IPS DF 4.7 (cell line): ENCODE results near the gene HAUS8.
"Not testable (repeated sequence)": the region's sequence is repeated elsewhere in the genome, so short reads cannot be mapped to it uniquely, and the experiment has no call there.

ENCODE experiments used
- DNase-seq: peaks from one replicate; pipeline ENCODE4 v3.0.0-alpha.2; 2013; ENCODE audit warnings: low spot score; ENCODE audit errors: extremely low read depth

The HAUS8 gene

GRCh38 chr19:17075035-17075863 lies at the start of gene HAUS8, which contains the start of gene MYO9B:
Gene HAUS8, minus strand, starts transcription at chr19:17075452. Its CDS starts 30 bp downstream, at chr19:17075422.
Gene MYO9B, plus strand, starts transcription at chr19:17075777. Its CDS starts 25,941 bp downstream, at chr19:17101718.
- DNase-seq: peak; percentile 87

GRCh38 chr19:17124025-17124424 lies 48.8 kb upstream of the HAUS8 start:
- DNase-seq: no peak

- DNase-seq: no peak
Measured at GRCh38 chr19:17123041-17123440, 47.8 kb upstream of the HAUS8 start.

GRCh38 chr19:17121736-17122293 lies 46.6 kb upstream of the HAUS8 start:
- no peak for DNase-seq

- no peak for DNase-seq
Measured at GRCh38 chr19:17118957-17119356, 43.7 kb upstream of the HAUS8 start.

- DNase-seq: no peak
Measured at GRCh38 chr19:17116996-17117702, 41.9 kb upstream of the HAUS8 start.

- no peak for DNase-seq
Measured at GRCh38 chr19:17114414-17114831, 39.2 kb upstream of the HAUS8 start.

GRCh38 chr19:17113127-17113785 lies 38.0 kb upstream of the HAUS8 start:
- no peak for DNase-seq

- no peak for DNase-seq
Measured at GRCh38 chr19:17112700-17113099, 37.4 kb upstream of the HAUS8 start.

- DNase-seq: no peak
Measured at GRCh38 chr19:17112271-17112670, 37.0 kb upstream of the HAUS8 start.

GRCh38 chr19:17111766-17112165 lies 36.5 kb upstream of the HAUS8 start:
- no peak for DNase-seq

- no peak for DNase-seq
Measured at GRCh38 chr19:17110599-17110966, 35.3 kb upstream of the HAUS8 start.

GRCh38 chr19:17109962-17110598 lies 34.8 kb upstream of the HAUS8 start:
- no peak for DNase-seq

- no peak for DNase-seq
Measured at GRCh38 chr19:17109300-17109699, 34.0 kb upstream of the HAUS8 start.

GRCh38 chr19:17108453-17108784 lies 33.2 kb upstream of the HAUS8 start:
- DNase-seq: no peak

- DNase-seq: no peak
Measured at GRCh38 chr19:17107546-17108452, 32.5 kb upstream of the HAUS8 start.

- not testable (repeated sequence) for DNase-seq
Measured at GRCh38 chr19:17106964-17107363, 31.7 kb upstream of the HAUS8 start.

- no peak for DNase-seq
Measured at GRCh38 chr19:17105556-17105955, 30.3 kb upstream of the HAUS8 start.

- no peak for DNase-seq
Measured at GRCh38 chr19:17104679-17105078, 29.4 kb upstream of the HAUS8 start.

- peak; percentile 33 for DNase-seq
Measured at GRCh38 chr19:17103177-17103576, 27.9 kb upstream of the HAUS8 start.
